Measurements from ENCODE around the gene SH3RF3.

- no peak for TF ChIP-seq SMARCA5 (IDR thresholded peaks at IDR 0.05)
- no peak for TF ChIP-seq POLR2AphosphoS5 (IDR thresholded peaks at IDR 0.05; ENCODE audit: low read length)
- TF ChIP-seq CTCF (IDR thresholded peaks at IDR 0.05 in 2 of 3, conservative IDR thresholded peaks at IDR 0.05 in 1 of 3; ENCODE audit: control insufficient read depth in 2 of 3, extremely low read depth in 1 of 3, insufficient read depth in 1 of 3, low read depth in 3 of 3, low read length in 3 of 3) = no peak
- no peak for TF ChIP-seq MXI1 (IDR thresholded peaks at IDR 0.05; ENCODE audit: low read depth, low read length)
Observed at GRCh38 chr2:109380502-109381326, 251.7 kb downstream of the SH3RF3 start.

Measured in GM12878 (cell line).